H1 (cell line): ENCODE results near the gene RNF123. TPM values are rescaled to one million over a fixed set of nuclear protein-coding genes. Genes with fewer than 3 reads are reported as not detected.

Experiments
- CREB1 ChIP-seq: IDR thresholded peaks from 2 replicates; pipeline ENCODE4 v1.6.1; 2012; ENCODE audit warnings: inconsistent platforms
- CTCF ChIP-seq, 3 experiments: IDR thresholded peaks; 1 replicate in 2 of 3; 2 replicates in 1 of 3; pipeline versions ENCODE4 v1.5.1 to v1.6.1; 2011; ENCODE audit warnings: low read length in 3 of 3, mild to moderate bottlenecking in 3 of 3, inconsistent platforms in 2 of 3, low read depth in 1 of 3, moderate library complexity in 1 of 3; ENCODE audit not compliant: insufficient read depth in 1 of 3; ENCODE audit errors: control extremely low read depth in 1 of 3
- EZH2 ChIP-seq: fragments of 200-600 bp; sonication (generic); IDR thresholded peaks from 2 replicates; pipeline ENCODE4 v1.7.1; 2012; ENCODE audit warnings: low read depth, mild to moderate bottlenecking, moderate library complexity, low read length, inconsistent platforms; ENCODE audit not compliant: severe bottlenecking
- GABPA ChIP-seq: IDR thresholded peaks from 2 replicates; pipeline ENCODE4 v1.6.1; 2011; ENCODE audit warnings: mild to moderate bottlenecking, low read length, moderate library complexity, borderline replicate concordance; ENCODE audit not compliant: insufficient read depth
- KDM1A ChIP-seq: fragments of 200-600, 300-600 bp; sonication (generic); IDR thresholded peaks from 2 replicates; pipeline ENCODE4 v1.7.1; 2016; ENCODE audit warnings: mild to moderate bottlenecking, low read length, borderline replicate concordance
- NRF1 ChIP-seq: IDR thresholded peaks from 2 replicates; pipeline ENCODE4 v1.6.1; 2011; ENCODE audit warnings: mild to moderate bottlenecking, low read depth, low read length, improper control_type of control experiment
- RFX5 ChIP-seq: IDR thresholded peaks from 2 replicates; pipeline ENCODE4 v1.6.1; 2011; ENCODE audit warnings: low read depth, low read length, improper control_type of control experiment, borderline replicate concordance
- SIRT6 ChIP-seq: IDR thresholded peaks from one replicate; pipeline ENCODE4 v1.7.1; 2012; ENCODE audit warnings: low read length, inconsistent platforms
- TEAD4 ChIP-seq: IDR thresholded peaks from 2 replicates; pipeline ENCODE4 v1.6.1; 2012; ENCODE audit warnings: low read depth, low read length, inconsistent platforms, mixed read lengths
- polyA plus RNA-seq, 7 experiments: library from polyadenylated mRNA; depleted of rRNA in 3 of 7; stranded (reverse) in 5 of 7; unstranded in 2 of 7; fragments of >200 nt in 5 of 7; fragments of 200-250 nt in 2 of 7; gene quantifications; 1 replicate in 5 of 7; 2 replicates in 1 of 7; 4 replicates in 1 of 7; pipeline versions ENCODE4 v1.2.1 to v1.2.3, GENCODE V29; 2011 to 2013; ENCODE audit warnings: missing spikeins in 2 of 7, mixed read lengths in 2 of 7
- total RNA-seq: library from RNA; stranded (reverse); fragmentation: NEBNext Ultra II Directional; extraction: Animal tissue kit (Norgen Biotek cat#: 25700); gene quantifications from 2 replicates; pipeline ENCODE4 v1.2.1, GENCODE V29; 2021
- TF ChIP-seq, protein P1 (sequence below): fragments of 300-600 bp; sonication (generic); IDR thresholded peaks from 2 replicates; pipeline ENCODE4 v1.7.1; 2012; ENCODE audit warnings: low read length, moderate library complexity, mild to moderate bottlenecking, inconsistent platforms; ENCODE audit not compliant: insufficient replicate concordance

Gene RNF123
- total and polyA plus RNA-seq, 2 of the 8 experiments (the other 6 are each of a cell fraction or from before 2014, with no cell fraction given), result 30.5 to 57.7 TPM

GRCh38 chr3:49722896-49723295 is 33.5 kb downstream of the RNF123 start (continued):
- TF ChIP-seq, protein P1, sequence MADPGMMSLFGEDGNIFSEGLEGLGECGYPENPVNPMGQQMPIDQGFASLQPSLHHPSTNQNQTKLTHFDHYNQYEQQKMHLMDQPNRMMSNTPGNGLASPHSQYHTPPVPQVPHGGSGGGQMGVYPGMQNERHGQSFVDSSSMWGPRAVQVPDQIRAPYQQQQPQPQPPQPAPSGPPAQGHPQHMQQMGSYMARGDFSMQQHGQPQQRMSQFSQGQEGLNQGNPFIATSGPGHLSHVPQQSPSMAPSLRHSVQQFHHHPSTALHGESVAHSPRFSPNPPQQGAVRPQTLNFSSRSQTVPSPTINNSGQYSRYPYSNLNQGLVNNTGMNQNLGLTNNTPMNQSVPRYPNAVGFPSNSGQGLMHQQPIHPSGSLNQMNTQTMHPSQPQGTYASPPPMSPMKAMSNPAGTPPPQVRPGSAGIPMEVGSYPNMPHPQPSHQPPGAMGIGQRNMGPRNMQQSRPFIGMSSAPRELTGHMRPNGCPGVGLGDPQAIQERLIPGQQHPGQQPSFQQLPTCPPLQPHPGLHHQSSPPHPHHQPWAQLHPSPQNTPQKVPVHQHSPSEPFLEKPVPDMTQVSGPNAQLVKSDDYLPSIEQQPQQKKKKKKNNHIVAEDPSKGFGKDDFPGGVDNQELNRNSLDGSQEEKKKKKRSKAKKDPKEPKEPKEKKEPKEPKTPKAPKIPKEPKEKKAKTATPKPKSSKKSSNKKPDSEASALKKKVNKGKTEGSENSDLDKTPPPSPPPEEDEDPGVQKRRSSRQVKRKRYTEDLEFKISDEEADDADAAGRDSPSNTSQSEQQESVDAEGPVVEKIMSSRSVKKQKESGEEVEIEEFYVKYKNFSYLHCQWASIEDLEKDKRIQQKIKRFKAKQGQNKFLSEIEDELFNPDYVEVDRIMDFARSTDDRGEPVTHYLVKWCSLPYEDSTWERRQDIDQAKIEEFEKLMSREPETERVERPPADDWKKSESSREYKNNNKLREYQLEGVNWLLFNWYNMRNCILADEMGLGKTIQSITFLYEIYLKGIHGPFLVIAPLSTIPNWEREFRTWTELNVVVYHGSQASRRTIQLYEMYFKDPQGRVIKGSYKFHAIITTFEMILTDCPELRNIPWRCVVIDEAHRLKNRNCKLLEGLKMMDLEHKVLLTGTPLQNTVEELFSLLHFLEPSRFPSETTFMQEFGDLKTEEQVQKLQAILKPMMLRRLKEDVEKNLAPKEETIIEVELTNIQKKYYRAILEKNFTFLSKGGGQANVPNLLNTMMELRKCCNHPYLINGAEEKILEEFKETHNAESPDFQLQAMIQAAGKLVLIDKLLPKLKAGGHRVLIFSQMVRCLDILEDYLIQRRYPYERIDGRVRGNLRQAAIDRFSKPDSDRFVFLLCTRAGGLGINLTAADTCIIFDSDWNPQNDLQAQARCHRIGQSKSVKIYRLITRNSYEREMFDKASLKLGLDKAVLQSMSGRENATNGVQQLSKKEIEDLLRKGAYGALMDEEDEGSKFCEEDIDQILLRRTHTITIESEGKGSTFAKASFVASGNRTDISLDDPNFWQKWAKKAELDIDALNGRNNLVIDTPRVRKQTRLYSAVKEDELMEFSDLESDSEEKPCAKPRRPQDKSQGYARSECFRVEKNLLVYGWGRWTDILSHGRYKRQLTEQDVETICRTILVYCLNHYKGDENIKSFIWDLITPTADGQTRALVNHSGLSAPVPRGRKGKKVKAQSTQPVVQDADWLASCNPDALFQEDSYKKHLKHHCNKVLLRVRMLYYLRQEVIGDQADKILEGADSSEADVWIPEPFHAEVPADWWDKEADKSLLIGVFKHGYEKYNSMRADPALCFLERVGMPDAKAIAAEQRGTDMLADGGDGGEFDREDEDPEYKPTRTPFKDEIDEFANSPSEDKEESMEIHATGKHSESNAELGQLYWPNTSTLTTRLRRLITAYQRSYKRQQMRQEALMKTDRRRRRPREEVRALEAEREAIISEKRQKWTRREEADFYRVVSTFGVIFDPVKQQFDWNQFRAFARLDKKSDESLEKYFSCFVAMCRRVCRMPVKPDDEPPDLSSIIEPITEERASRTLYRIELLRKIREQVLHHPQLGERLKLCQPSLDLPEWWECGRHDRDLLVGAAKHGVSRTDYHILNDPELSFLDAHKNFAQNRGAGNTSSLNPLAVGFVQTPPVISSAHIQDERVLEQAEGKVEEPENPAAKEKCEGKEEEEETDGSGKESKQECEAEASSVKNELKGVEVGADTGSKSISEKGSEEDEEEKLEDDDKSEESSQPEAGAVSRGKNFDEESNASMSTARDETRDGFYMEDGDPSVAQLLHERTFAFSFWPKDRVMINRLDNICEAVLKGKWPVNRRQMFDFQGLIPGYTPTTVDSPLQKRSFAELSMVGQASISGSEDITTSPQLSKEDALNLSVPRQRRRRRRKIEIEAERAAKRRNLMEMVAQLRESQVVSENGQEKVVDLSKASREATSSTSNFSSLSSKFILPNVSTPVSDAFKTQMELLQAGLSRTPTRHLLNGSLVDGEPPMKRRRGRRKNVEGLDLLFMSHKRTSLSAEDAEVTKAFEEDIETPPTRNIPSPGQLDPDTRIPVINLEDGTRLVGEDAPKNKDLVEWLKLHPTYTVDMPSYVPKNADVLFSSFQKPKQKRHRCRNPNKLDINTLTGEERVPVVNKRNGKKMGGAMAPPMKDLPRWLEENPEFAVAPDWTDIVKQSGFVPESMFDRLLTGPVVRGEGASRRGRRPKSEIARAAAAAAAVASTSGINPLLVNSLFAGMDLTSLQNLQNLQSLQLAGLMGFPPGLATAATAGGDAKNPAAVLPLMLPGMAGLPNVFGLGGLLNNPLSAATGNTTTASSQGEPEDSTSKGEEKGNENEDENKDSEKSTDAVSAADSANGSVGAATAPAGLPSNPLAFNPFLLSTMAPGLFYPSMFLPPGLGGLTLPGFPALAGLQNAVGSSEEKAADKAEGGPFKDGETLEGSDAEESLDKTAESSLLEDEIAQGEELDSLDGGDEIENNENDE, result no peak
- TF ChIP-seq CTCF (IDR thresholded peaks at IDR 0.05; ENCODE audit: control extremely low read depth in 1 of 3, insufficient read depth in 1 of 3, low read depth in 1 of 3, low read length in 3 of 3) (no peak), NRF1 (no peak), TEAD4 (no peak), SIRT6 (no peak), RFX5 (no peak), CREB1 (no peak), EZH2 (no peak), KDM1A (no peak), GABPA (no peak)
